ENCODE measurements around the gene PSMB5. TPM values are rescaled to one million over a fixed set of nuclear protein-coding genes. Genes with fewer than 3 reads are reported as not detected.

Gene PSMB5
- total and polyA plus RNA-seq, 2 of the 13 experiments (the other 11 are each of a cell fraction or from before 2014, with no cell fraction given) = 705 to 871 TPM

DNA sequence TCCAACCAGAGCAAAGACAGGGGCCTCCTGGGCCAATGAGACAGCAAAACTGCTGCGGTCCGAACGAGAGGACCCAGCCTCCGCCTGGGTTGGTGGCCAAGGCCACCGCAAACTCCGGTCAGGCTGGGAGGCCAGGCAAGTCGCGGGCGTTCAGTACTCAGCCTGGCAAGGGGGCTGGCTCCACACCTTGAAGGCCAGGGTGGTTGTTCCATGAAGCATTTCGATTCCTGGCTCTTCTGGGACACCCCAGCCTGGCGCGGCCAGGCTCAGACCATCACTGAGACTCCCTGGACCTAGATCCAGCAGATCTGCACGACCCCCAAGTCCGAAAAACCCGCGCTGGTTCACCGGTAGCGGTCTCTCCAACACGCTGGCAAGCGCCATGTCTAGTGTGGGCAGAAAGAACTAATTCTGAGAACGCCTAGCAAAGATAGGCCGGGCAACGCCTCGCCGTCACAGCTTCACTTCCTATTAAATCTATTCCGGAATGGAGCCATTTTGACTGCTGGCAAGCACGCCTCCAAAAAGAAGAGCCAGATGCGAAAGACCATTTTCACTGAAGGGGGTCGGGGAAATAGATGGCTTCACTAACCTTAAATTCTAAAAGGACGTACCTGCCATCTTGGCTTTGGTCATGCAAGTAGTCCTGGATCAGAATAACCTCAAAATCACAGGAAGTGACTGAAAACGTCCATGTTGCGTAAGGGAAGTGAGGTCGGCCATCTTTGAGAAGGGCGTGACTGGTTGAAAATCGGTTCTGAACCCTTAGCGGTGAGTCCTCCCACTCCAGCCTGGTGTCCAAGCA lies at the start of gene PSMB5 (continued):
- TF ChIP-seq, protein P1, sequence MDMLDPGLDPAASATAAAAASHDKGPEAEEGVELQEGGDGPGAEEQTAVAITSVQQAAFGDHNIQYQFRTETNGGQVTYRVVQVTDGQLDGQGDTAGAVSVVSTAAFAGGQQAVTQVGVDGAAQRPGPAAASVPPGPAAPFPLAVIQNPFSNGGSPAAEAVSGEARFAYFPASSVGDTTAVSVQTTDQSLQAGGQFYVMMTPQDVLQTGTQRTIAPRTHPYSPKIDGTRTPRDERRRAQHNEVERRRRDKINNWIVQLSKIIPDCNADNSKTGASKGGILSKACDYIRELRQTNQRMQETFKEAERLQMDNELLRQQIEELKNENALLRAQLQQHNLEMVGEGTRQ (IDR thresholded peaks at IDR 0.05; ENCODE audit: low read depth, low read length) = peak; percentile 5; the same call in 1 of the 2 replicates
- TF ChIP-seq, protein P1 (CRISPR knock-in tag; IDR thresholded peaks at IDR 0.05; ENCODE audit: borderline replicate concordance) = no peak; the same call in 1 of the 2 replicates
- peak; percentile 91 to 98; a peak in 2 of 4 replicates for TF ChIP-seq KLF16 (CRISPR knock-in tag; IDR thresholded peaks at IDR 0.05)
- TF ChIP-seq NFE2L2 (IDR thresholded peaks at IDR 0.05; ENCODE audit: low read length) = peak; percentile 86; the same call in 1 of the 2 replicates
- TF ChIP-seq POLR2G (IDR thresholded peaks at IDR 0.05; ENCODE audit: low read depth, low read length) = peak; percentile 100
- no peak for TF ChIP-seq MBNL3 (CRISPR knock-in tag; conservative IDR thresholded peaks at IDR 0.05)
- peak; percentile 97 for TF ChIP-seq ZNF235 (CRISPR knock-in tag; IDR thresholded peaks at IDR 0.05; ENCODE audit: borderline replicate concordance)
- TF ChIP-seq ZFX (CRISPR knock-in tag; IDR thresholded peaks at IDR 0.05; ENCODE audit: low read depth) = peak; percentile 100
- peak; percentile 78 for TF ChIP-seq ATF7-NPFF (CRISPR knock-in tag; IDR thresholded peaks at IDR 0.05; ENCODE audit: low read depth)
- peak; percentile 62; the same call in 1 of the 2 replicates for TF ChIP-seq ZSCAN31 (CRISPR knock-in tag; IDR thresholded peaks at IDR 0.05; ENCODE audit: low read depth)
- TF ChIP-seq, protein P2, sequence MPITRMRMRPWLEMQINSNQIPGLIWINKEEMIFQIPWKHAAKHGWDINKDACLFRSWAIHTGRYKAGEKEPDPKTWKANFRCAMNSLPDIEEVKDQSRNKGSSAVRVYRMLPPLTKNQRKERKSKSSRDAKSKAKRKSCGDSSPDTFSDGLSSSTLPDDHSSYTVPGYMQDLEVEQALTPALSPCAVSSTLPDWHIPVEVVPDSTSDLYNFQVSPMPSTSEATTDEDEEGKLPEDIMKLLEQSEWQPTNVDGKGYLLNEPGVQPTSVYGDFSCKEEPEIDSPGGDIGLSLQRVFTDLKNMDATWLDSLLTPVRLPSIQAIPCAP (CRISPR knock-in tag; IDR thresholded peaks at IDR 0.05; ENCODE audit: low read depth) = peak; percentile 91; the same call in 1 of the 2 replicates
- TF ChIP-seq, protein P3, sequence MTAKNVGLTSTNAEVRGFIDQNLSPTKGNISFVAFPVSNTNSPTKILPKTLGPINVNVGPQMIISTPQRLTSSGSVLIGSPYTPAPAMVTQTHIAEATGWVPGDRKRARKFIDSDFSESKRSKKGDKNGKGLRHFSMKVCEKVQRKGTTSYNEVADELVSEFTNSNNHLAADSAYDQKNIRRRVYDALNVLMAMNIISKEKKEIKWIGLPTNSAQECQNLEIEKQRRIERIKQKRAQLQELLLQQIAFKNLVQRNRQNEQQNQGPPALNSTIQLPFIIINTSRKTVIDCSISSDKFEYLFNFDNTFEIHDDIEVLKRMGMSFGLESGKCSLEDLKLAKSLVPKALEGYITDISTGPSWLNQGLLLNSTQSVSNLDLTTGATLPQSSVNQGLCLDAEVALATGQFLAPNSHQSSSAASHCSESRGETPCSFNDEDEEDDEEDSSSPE (CRISPR knock-in tag; IDR thresholded peaks at IDR 0.05) = peak; percentile 89
- TF ChIP-seq XRCC5 (optimal IDR thresholded peaks at IDR 0.05; ENCODE audit: low read length) = peak; percentile 97
- TF ChIP-seq ESRRA (CRISPR knock-in tag; IDR thresholded peaks at IDR 0.05; ENCODE audit: low read depth) = no peak; the same call in 1 of the 2 replicates
- TF ChIP-seq, protein P4, sequence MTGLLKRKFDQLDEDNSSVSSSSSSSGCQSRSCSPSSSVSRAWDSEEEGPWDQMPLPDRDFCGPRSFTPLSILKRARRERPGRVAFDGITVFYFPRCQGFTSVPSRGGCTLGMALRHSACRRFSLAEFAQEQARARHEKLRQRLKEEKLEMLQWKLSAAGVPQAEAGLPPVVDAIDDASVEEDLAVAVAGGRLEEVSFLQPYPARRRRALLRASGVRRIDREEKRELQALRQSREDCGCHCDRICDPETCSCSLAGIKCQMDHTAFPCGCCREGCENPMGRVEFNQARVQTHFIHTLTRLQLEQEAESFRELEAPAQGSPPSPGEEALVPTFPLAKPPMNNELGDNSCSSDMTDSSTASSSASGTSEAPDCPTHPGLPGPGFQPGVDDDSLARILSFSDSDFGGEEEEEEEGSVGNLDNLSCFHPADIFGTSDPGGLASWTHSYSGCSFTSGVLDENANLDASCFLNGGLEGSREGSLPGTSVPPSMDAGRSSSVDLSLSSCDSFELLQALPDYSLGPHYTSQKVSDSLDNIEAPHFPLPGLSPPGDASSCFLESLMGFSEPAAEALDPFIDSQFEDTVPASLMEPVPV (CRISPR knock-in tag; IDR thresholded peaks at IDR 0.05) = peak; percentile 88
- peak in 1 of 2 experiments; percentile 58; a peak in 1 of 4 replicates for TF ChIP-seq NR2F1 (CRISPR knock-in tag; IDR thresholded peaks at IDR 0.05)
- TF ChIP-seq BRD4 (CRISPR knock-in tag; IDR thresholded peaks at IDR 0.05) = peak; percentile 99
- TF ChIP-seq, protein P5, sequence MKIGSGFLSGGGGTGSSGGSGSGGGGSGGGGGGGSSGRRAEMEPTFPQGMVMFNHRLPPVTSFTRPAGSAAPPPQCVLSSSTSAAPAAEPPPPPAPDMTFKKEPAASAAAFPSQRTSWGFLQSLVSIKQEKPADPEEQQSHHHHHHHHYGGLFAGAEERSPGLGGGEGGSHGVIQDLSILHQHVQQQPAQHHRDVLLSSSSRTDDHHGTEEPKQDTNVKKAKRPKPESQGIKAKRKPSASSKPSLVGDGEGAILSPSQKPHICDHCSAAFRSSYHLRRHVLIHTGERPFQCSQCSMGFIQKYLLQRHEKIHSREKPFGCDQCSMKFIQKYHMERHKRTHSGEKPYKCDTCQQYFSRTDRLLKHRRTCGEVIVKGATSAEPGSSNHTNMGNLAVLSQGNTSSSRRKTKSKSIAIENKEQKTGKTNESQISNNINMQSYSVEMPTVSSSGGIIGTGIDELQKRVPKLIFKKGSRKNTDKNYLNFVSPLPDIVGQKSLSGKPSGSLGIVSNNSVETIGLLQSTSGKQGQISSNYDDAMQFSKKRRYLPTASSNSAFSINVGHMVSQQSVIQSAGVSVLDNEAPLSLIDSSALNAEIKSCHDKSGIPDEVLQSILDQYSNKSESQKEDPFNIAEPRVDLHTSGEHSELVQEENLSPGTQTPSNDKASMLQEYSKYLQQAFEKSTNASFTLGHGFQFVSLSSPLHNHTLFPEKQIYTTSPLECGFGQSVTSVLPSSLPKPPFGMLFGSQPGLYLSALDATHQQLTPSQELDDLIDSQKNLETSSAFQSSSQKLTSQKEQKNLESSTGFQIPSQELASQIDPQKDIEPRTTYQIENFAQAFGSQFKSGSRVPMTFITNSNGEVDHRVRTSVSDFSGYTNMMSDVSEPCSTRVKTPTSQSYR (CRISPR knock-in tag; IDR thresholded peaks at IDR 0.05; ENCODE audit: borderline replicate concordance) = peak; percentile 34; the same call in 1 of the 2 replicates
- TF ChIP-seq MIER2 (CRISPR knock-in tag; IDR thresholded peaks at IDR 0.05) = peak; percentile 79
